IMR-90 (cell line): Measurements from ENCODE around the gene FUBP3. TPM values are rescaled to one million over a fixed set of nuclear protein-coding genes. Genes with fewer than 3 reads are reported as not detected.

ENCODE experiments used
- ATAC-seq: fragments of 200-7000 bp; cut with Tn5 transposase; 2 replicates; pipeline ENCODE4 v1.9.1; 2020; ENCODE audit warnings: low read depth, mild to moderate bottlenecking, moderate library complexity
- BruUV-seq: library from RNA; stranded (reverse); fragments of 400-500 nt; replicated peaks from 2 replicates; lab custom pipeline; 2021; lab: Mats Ljungman, UMichigan
- CTCF ChIA-PET: fragments of 300-600 bp; formaldehyde crosslinking; extraction: SDS; loops from one replicate; lab custom pipeline; 2021; ENCODE audit warnings: antibody characterized with exemption; lab: Yijun Ruan, JAX
- POLR2A ChIA-PET: fragments of 300-600 bp; sonication (Branson Sonifier 250); formaldehyde crosslinking; loops from one replicate; lab custom pipeline; 2022; ENCODE audit warnings: antibody characterized with exemption; ENCODE audit not compliant: unreplicated experiment; lab: Charles Lee
- DNase-seq: peaks from one replicate; pipeline ENCODE4 v3.0.0; 2013
- H2AFZ ChIP-seq: replicated peaks from 2 replicates; pipeline ENCODE3; 2013; ENCODE audit warnings: low read length, mild to moderate bottlenecking; ENCODE audit not compliant: poor library complexity
- H2AK5ac ChIP-seq: 2 replicates; pipeline ENCODE4 v1.6.1; 2013; ENCODE audit warnings: low read depth, low read length, inconsistent platforms
- H2AK9ac ChIP-seq: replicated peaks from 2 replicates; pipeline ENCODE3; 2013; ENCODE audit warnings: mild to moderate bottlenecking, low read depth, low read length, moderate library complexity; ENCODE audit not compliant: poor library complexity
- H2BK120ac ChIP-seq: 2 replicates; pipeline ENCODE4 v1.6.1; 2013; ENCODE audit warnings: low read depth, low read length, inconsistent platforms
- H2BK15ac ChIP-seq: 3 replicates; pipeline ENCODE4 v1.6.1; 2013; ENCODE audit warnings: low read depth, low read length, inconsistent platforms
- H2BK20ac ChIP-seq: 2 replicates; pipeline ENCODE4 v1.6.1; 2013; ENCODE audit warnings: low read depth, mild to moderate bottlenecking, inconsistent platforms, low read length, moderate library complexity
- H2BK5ac ChIP-seq: 2 replicates; pipeline ENCODE4 v1.6.1; 2013; ENCODE audit warnings: mild to moderate bottlenecking, low read depth, low read length, inconsistent platforms; ENCODE audit not compliant: poor library complexity, severe bottlenecking
- H3K14ac ChIP-seq: replicated peaks from 2 replicates; pipeline ENCODE4 v1.6.1; 2013; ENCODE audit warnings: low read depth, low read length, inconsistent platforms
- H3K18ac ChIP-seq: 2 replicates; pipeline ENCODE4 v1.6.1; 2013; ENCODE audit warnings: low read depth, low read length, control low read depth
- H3K23ac ChIP-seq: 2 replicates; pipeline ENCODE4 v1.6.1; 2013; ENCODE audit warnings: low read depth, low read length, inconsistent platforms
- H3K27ac ChIP-seq: 2 replicates; pipeline ENCODE4 v1.5.1; 2013; ENCODE audit warnings: mild to moderate bottlenecking, control low read depth, low read length; ENCODE audit not compliant: insufficient read depth
- H3K27me3 ChIP-seq: 2 replicates; pipeline ENCODE4 v1.6.1; 2013; ENCODE audit warnings: low read length; ENCODE audit not compliant: control insufficient read depth, insufficient read depth
- H3K36me3 ChIP-seq: 2 replicates; pipeline ENCODE4 v1.6.1; 2013; ENCODE audit warnings: low read length, mixed read lengths; ENCODE audit not compliant: control insufficient read depth, insufficient read depth
- H3K4ac ChIP-seq: 2 replicates; pipeline ENCODE4 v1.6.1; 2013; ENCODE audit warnings: low read depth, low read length, inconsistent platforms
- H3K4me1 ChIP-seq: 2 replicates; pipeline ENCODE4 v1.6.1; 2013; ENCODE audit warnings: low read length, mixed read lengths; ENCODE audit not compliant: control insufficient read depth, insufficient read depth
- H3K4me2 ChIP-seq: 2 replicates; pipeline ENCODE4 v1.6.1; 2013; ENCODE audit warnings: low read depth, mild to moderate bottlenecking, control low read depth, low read length, moderate library complexity
- H3K4me3 ChIP-seq: 2 replicates; pipeline ENCODE4 v1.5.1; 2013; ENCODE audit warnings: low read depth, mild to moderate bottlenecking, control low read depth, low read length, moderate library complexity; ENCODE audit not compliant: insufficient read depth
- H3K56ac ChIP-seq: 2 replicates; pipeline ENCODE4 v1.6.1; 2013; ENCODE audit warnings: low read length, inconsistent platforms; ENCODE audit not compliant: insufficient read depth; ENCODE audit errors: extremely low read depth
- H3K79me1 ChIP-seq, 2 experiments: 2 replicates each; pipeline ENCODE4 v1.6.1; 2013; ENCODE audit warnings: low read length in 2 of 2, inconsistent platforms in 1 of 2, low read depth in 1 of 2
- H3K9ac ChIP-seq: 2 replicates; pipeline ENCODE4 v1.6.1; 2013; ENCODE audit warnings: low read depth, low read length, control low read depth
- H3K9me1 ChIP-seq: 2 replicates; pipeline ENCODE4 v1.6.1; 2013; ENCODE audit warnings: low read length, inconsistent platforms; ENCODE audit not compliant: insufficient read depth
- H3K9me3 ChIP-seq: 2 replicates; pipeline ENCODE4 v1.6.1; 2013; ENCODE audit warnings: low read length; ENCODE audit not compliant: control insufficient read depth, insufficient read depth
- H4K20me1 ChIP-seq: 2 replicates; pipeline ENCODE4 v1.6.1; 2013; ENCODE audit warnings: low read length, inconsistent platforms; ENCODE audit not compliant: insufficient read depth
- H4K5ac ChIP-seq: 2 replicates; pipeline ENCODE4 v1.6.1; 2013; ENCODE audit warnings: mild to moderate bottlenecking, low read depth, low read length, control low read depth
- H4K8ac ChIP-seq, 2 experiments: 2 replicates each; pipeline ENCODE4 v1.6.1; 2013; ENCODE audit warnings: low read depth in 2 of 2, low read length in 2 of 2, control low read depth in 1 of 2, inconsistent platforms in 1 of 2
- H4K91ac ChIP-seq: 2 replicates; pipeline ENCODE4 v1.6.1; 2013; ENCODE audit warnings: low read depth, low read length, inconsistent platforms; ENCODE audit not compliant: insufficient read depth
- BHLHE40 ChIP-seq: fragments of 150-350 bp; IDR thresholded peaks from 2 replicates; pipeline ENCODE4 v1.6.1; 2016; ENCODE audit warnings: mild to moderate bottlenecking, low read depth, low read length
- CEBPB ChIP-seq: IDR thresholded peaks from 2 replicates; pipeline ENCODE4 v1.6.1; 2012; ENCODE audit warnings: low read depth, low read length, improper control_type of control experiment
- CHD1 ChIP-seq: IDR thresholded peaks from 2 replicates; pipeline ENCODE4 v1.6.1; 2012; ENCODE audit warnings: low read depth, low read length, improper control_type of control experiment
- CTCF ChIP-seq: conservative IDR thresholded peaks from 2 replicates; pipeline ENCODE4 v1.5.1; 2012; ENCODE audit warnings: mild to moderate bottlenecking, low read depth, low read length, improper control_type of control experiment
- ELK1 ChIP-seq: fragments of 150-350 bp; IDR thresholded peaks from 2 replicates; pipeline ENCODE4 v1.6.1; 2016; ENCODE audit warnings: low read depth, mild to moderate bottlenecking, low read length, moderate library complexity, borderline replicate concordance
- FOS ChIP-seq: fragments of 150-350 bp; IDR thresholded peaks from 2 replicates; pipeline ENCODE4 v1.6.1; 2016; ENCODE audit warnings: low read depth, low read length
- MAFK ChIP-seq: IDR thresholded peaks from 2 replicates; pipeline ENCODE4 v1.6.1; 2012; ENCODE audit warnings: low read depth, low read length, improper control_type of control experiment
- MAZ ChIP-seq: IDR thresholded peaks from 2 replicates; pipeline ENCODE4 v1.6.1; 2012; ENCODE audit warnings: low read depth, mild to moderate bottlenecking, low read length, improper control_type of control experiment, moderate library complexity, borderline replicate concordance
- NFE2L2 ChIP-seq: fragments of 150-350 bp; IDR thresholded peaks from 2 replicates; pipeline ENCODE4 v1.6.1; 2016; ENCODE audit warnings: low read depth, mild to moderate bottlenecking, low read length
- POLR2A ChIP-seq: IDR thresholded peaks from 2 replicates; pipeline ENCODE4 v1.6.1; 2012; ENCODE audit warnings: mild to moderate bottlenecking, low read depth, low read length
- RAD21 ChIP-seq: IDR thresholded peaks from 2 replicates; pipeline ENCODE4 v1.6.1; 2012; ENCODE audit warnings: low read length, improper control_type of control experiment
- RCOR1 ChIP-seq: IDR thresholded peaks from 2 replicates; pipeline ENCODE4 v1.6.1; 2012; ENCODE audit warnings: mild to moderate bottlenecking, low read length, improper control_type of control experiment; ENCODE audit not compliant: insufficient replicate concordance
- RFX5 ChIP-seq: IDR thresholded peaks from 2 replicates; pipeline ENCODE4 v1.8.0; 2012; ENCODE audit warnings: low read depth, mild to moderate bottlenecking, low read length, moderate library complexity
- WGBS, 2 experiments: methylation state at CpG; one replicate each; pipeline versions ENCODE4 v1.1.5 to v1.1.7; 2013; ENCODE audit warnings: missing lambda C conversion rate in 2 of 2; ENCODE audit not compliant: insufficient read length in 1 of 2; ENCODE audit errors: extremely low coverage in 2 of 2; 5-methylcytosine and 5-hydroxymethylcytosine counted together
- dilution Hi-C: fragments of 300-500 bp; cut with HindIII; formaldehyde crosslinking; loops from one replicate; pipeline ENCODE4 v1.14.3; 2018; ENCODE audit warnings: low sequenced_read_pairs; ENCODE audit not compliant: unreplicated experiment
- in situ Hi-C: fragments of 300-500 bp; cut with MboI; formaldehyde crosslinking; loops from 3 replicates; pipeline ENCODE4 v1.14.3; 2019; ENCODE audit warnings: low sequenced_read_pairs, inconsistent platforms, mixed read lengths
- intact Hi-C: fragments of 100-400 bp; cut with micrococcal nuclease; formaldehyde crosslinking; loops from 2 replicates; pipeline ENCODE4 v1.10.0; 2022
- polyA plus RNA-seq, 3 experiments: library from polyadenylated mRNA; depleted of rRNA; stranded (reverse); fragments of >200 nt; gene quantifications; 2 replicates each; pipeline ENCODE4 v1.2.3, GENCODE V29; 2012; ENCODE audit warnings: low replicate concordance in 1 of 3
- total RNA-seq: library from RNA; depleted of rRNA; stranded (reverse); fragments of >200 nt; gene quantifications from 2 replicates; pipeline ENCODE4 v1.2.3, GENCODE V29; 2012

FUBP3 gene
- total and polyA plus RNA-seq, 2 of the 4 experiments (the other 2 are of a cell fraction), result 32.3 to 50.1 TPM

GRCh38 chr9:130557077-130557468, 22.3 kb upstream of the FUBP3 start:
- no peak overlapping the region for H3K4ac ChIP-seq
- in situ Hi-C loops, result no loop called here
- dilution Hi-C loops, result no loop called here
- H3K23ac ChIP-seq, result no peak overlapping the region
- ATAC-seq (no peak), DNase-seq (no peak)
- no peak overlapping the region for H4K8ac ChIP-seq
- H2BK120ac ChIP-seq, result no peak overlapping the region
- no peak for TF ChIP-seq MAFK
- no peak for TF ChIP-seq RCOR1
- no peak for TF ChIP-seq RFX5
- no peak for TF ChIP-seq ELK1
- no peak for TF ChIP-seq CTCF
- TF ChIP-seq POLR2A, result no peak
- no peak for TF ChIP-seq FOS
- no peak for TF ChIP-seq CHD1
- TF ChIP-seq NFE2L2, result no peak
- TF ChIP-seq MAZ, result no peak
- no peak for TF ChIP-seq RAD21
- no peak for TF ChIP-seq BHLHE40
- no peak for TF ChIP-seq CEBPB
- 20% methylated on average over 1 of the region's 6 CpGs; no CpG with 5 or more reads in 1 of the 2 experiments for WGBS, 2 experiments
- intact Hi-C loops, result no loop called here
- H4K20me1 ChIP-seq, result no peaks in the 10 kb centered on the region
- H3K56ac ChIP-seq, result no peak overlapping the region
- no TSS peak for BruUV-seq
- H3K4me2 ChIP-seq, result no peak overlapping the region
- no peak overlapping the region for H2AK9ac ChIP-seq
- no peak overlapping the region for H3K18ac ChIP-seq
- peaks cover 49% of the 10 kb centered on the region for H3K27me3 ChIP-seq
- no peaks in the 10 kb centered on the region for H3K79me1 ChIP-seq
- H3K4me1 ChIP-seq, result no peaks in the 10 kb centered on the region
- no peak overlapping the region for H2BK15ac ChIP-seq
- H3K9ac ChIP-seq, result no peak overlapping the region
- H3K9me3 ChIP-seq, result peaks cover 8% of the 10 kb centered on the region
- no peak overlapping the region for H2BK20ac ChIP-seq
- no peak overlapping the region for H2AK5ac ChIP-seq
- H2BK5ac ChIP-seq, result no peak overlapping the region
- H2AFZ ChIP-seq, result no peak overlapping the region
- H3K14ac ChIP-seq, result no peak overlapping the region
- ChIA-PET CTCF (no interaction called here), POLR2A (no interaction called here)
- H3K27ac ChIP-seq, result no peak overlapping the region
- no peaks in the 10 kb centered on the region for H3K36me3 ChIP-seq
- 0 out of 2 replicates have a peak, but pooled peaks cover 2% of the 10 kb centered on the region for H3K9me1 ChIP-seq
- no peak overlapping the region for H4K5ac ChIP-seq
- H3K4me3 ChIP-seq, result no peak overlapping the region
- no peak overlapping the region for H4K91ac ChIP-seq
